SW 1271 (cell line): ENCODE measurements around the gene ANKRD45.
A peak's percentile ranks its signal among the peaks of the same experiment; 100 is the strongest.
"Not testable (repeated sequence)": the region's sequence is repeated elsewhere in the genome, so short reads cannot be mapped to it uniquely, and the experiment has no call there.

Source experiments
- DNase-seq, 2 experiments: peaks; one replicate each; lab custom pipeline; 2025; lab: John Stamatoyannopoulos, UW

Gene ANKRD45

DNA sequence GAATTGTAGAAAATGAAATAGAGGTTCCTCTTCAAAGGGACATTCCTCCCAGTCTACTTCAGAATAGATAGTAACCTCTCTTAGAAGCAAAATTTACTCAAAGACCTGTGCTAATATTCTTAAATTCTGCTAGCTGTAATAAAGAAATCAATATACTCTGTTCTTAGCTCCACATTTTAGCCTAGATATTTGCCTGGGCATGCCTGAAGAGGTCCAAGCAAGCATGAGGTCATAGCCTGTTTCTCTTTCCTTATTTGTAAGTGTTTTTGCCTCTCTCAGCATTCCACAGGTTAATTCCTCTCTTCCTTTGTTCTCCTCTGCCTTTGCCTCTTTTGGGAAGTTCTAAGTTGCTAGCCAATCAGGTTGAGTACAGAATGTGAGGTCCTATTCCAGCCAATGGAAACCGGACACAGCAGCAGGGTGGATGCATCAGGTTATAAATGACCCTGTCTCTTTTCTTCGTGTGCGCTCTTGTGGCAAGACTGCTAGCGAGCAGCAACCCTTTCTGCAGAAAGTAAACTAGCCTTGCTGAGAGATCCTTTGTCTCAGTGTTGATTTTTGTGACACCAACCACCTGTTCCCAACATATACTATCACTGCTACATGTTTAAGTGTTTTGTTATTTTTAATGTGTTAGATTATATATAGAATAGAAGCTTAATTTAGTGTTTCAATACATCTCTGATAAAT, 27.1 kb downstream of the ANKRD45 start:
- not testable (repeated sequence) for DNase-seq

DNA sequence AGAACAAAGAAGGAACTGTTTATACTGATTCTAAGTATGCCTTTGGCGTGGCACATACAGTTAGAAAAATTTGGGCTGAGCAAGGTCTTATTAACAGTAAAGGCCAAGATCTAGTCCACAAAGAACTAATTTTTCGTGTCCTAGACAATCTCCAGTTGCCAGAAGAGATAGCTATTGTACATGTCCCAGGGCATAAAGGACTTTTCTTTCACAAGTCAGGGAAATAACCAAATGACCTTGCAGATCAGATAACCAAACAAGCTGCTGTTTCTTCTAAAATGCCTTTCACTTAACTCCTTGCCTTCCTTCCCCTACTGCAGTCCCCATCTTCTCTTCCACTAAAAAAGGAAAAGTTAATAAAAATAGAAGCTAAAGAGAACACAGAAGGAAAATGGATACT, 30.5 kb downstream of the ANKRD45 start:
- no peak for DNase-seq

DNA sequence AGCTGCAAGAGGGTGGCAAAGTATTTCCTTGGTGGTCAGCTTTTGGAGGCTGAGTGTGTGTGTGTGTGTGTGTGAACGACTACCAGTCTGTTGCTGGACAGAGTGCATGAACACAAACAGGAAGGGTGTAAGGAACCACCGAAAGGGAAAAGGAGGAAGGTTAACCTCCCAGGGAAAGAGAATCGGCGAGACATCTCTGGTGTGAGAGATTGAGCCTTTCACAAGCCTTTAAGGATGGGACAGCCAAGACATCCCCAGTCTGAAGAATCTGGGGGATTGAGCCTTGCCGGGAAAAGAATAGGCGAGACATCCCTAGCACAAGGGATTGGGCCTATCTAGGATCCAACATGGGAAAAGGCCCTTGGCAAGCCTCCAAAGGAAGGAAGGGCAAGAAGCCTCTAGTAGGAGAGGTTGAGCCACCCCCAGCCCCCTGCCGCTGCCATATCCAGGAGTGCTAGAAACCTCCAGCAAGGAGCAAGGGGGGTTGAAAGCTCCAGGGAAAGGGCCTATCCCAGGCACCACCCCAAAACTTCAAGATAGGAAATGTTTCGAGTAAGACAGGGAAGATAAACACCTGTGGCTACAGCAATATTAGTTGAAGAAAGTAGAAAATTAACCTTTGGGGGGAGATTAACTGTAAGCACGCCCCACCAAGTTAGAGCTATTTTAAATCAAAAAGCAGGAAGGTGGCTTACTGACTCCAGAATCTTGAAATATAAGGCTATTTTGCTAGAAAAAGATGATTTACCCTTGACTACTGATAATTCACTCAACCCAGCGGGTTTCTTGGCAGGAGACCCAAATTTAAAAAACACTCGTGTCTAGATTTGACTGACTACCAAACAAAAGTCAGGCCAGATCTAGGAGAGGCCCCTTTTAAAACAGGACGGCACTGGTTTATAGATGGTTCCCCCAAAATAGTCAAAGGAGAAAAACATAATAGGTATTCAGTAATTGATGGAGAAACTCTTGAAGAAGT, 31.3 kb downstream of the ANKRD45 start:
- no peak for DNase-seq

DNA sequence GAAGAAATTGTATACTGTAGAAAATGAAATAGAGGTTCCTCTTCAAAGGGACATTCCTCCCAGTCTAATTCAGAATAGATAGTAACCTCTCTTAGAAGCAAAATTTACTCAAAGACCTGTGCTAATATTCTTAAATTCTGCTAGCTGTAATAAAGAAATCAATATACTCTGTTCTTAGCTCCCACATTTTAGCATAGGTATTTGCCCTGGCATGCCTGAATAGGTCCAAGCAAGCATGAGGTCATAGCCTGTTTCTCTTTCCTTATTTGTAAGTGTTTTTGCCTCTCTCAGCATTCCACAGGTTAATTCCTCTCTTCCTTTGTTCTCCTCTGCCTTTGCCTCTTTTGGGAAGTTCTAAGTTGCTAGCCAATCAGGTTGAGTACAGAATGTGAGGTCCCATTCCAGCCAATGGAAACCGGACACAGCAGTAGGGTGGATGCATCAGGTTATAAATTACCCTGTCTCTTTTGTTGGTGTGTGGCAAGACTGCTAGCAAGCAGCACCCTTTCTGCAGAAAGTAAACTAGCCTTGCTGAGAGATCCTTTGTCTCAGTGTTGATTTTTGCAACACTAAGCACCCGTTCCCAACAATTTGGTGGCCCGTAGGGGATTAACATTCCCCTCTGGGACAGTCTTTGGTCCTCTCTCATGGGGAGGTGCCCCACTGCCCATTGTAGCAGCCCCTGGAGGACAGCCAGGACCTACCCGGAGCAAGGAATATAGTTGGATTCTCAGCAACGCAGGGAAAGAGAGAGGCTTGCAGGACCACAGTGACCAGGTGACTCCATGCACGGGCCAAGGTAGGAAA, 32.2 kb downstream of the ANKRD45 start:
- DNase-seq: not testable (repeated sequence)

DNA sequence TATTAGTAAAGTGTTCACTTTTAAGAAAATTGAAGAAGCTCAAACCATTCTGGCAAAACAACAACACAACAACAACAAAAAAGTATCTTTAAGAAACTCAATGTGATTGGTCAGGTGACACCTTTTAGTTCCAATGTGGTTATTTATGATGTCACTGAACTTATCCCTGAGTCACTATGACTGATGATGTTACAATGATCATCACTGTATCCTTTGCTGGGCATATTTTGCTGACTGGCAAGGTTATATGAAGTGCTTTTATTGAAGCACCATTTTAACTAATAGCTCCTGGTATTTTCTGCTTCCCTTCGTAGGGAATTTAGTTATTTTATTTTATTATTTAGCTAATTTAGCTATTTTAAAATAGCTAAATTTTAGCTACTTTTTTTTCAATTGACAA, 34.5 kb downstream of the ANKRD45 start, which contains the start of gene TEX50:
Gene TEX50, plus strand, starts transcription at position 223 of the 400 bp plus-strand sequence. CDS start 184 bp downstream, outside the sequence.
- DNase-seq: no peak

DNA sequence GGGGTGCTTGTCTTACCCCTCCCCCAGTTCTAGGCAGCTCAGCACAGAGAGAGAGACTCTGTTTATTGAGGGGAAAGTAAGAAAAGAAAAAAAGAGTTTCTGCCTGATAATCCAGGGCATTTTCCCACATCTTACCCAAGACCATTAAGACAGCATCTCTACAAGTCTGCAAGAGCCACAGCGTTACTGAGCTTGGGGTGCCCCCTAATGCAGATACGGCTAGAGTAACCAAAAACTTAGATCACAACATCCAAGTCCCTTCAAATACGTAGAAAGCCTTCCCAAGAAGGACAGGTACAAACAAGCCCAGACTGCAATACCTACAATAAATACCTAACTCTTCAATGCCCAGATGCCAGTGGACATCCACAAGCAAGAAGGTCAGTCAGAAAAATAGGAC, 40.8 kb downstream of the ANKRD45 start:
- no peak for DNase-seq

DNA sequence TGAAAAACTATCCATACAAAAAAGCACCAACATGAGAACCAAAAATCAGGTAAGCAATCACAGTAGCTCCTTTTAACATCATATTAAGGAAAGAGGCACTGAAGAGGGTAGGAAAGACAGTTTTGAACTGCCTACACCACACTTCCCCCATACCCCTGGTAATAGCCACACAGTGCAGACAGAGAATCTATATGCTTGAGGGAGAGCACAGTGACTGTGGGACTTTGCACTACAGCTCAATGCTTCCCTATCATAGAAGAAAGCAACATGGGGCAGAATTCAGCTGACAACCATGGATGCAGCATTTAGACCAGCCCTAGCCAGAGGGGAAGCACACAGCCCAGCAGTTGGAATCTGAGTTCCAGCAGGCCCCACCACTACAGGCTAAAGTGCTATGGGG, 42.4 kb downstream of the ANKRD45 start:
- no peak for DNase-seq

DNA sequence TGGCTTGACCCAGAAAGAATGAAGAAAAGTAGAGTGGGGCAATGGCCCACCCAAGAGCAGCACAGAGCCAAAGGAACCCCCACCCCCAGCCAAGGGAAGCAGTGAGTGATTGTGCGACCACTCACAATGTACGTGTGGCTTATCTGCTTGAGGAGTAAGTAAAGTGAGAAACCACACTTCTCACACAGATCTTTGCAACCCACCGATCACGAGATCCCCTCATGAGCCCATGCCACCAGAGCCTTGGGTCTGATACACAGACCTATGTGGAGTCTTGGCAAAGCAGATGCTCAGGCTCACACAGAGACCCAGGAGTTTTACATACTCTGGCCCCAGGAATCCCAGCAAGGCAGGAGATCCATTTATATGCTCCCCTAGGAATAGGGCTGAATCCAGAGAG, 52.8 kb downstream of the ANKRD45 start:
- no peak for DNase-seq

DNA sequence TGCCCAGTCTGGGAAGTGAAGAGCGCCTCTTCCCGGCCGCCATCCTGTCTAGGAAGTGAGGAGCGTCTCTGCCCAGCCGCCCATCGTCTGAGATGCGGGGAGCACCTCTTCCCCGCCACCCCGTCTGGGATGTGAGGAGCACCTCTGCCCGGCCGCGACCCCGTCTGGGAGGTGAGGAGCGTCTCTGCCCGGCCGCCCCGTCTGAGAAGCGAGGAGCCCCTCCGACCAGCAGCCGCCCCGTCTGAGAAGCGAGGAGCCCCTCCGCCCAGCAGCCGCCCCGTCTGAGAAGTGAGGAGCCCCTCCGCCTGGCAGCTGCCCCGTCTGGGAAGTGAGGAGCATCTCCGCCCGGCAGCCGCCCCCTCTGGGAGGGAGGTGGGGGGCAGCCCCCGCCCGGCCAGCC, 56.6 kb downstream of the ANKRD45 start:
- not testable (repeated sequence) for DNase-seq

DNA sequence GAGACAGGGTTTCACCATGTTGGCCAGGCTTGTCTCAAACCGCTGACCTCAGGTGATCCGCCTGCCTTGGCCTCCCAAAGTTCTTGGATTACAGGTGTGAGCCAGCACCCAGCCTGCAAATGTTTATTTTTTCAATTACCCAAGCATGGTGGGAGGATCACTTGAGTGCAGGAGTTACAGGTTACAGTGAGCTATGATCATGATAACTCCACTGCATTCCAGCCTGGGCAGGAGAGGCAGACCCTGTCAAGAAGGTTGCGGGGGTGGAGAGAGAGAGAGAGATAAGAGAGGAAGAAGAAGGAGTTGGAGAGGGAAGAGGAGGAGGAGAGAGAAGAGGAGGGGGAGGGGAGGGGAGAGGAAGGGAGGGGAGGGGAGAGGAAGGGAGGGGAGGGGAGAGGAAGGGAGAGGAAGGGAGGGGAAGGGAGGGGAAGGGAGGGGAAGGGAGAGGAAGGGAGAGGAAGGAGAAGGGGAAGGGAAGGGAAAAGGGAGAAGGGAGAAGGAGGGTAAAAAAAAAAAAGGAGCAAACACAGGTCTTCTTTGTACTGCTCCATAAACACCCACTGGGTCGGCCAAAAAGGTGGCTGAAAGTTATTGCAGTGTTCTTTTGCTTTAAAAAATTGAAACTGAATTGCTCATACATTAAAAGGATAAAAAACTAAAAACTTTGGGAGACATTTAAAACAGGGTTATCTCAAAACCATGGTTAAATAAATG, 61.0 kb downstream of the ANKRD45 start:
- no peak for DNase-seq

DNA sequence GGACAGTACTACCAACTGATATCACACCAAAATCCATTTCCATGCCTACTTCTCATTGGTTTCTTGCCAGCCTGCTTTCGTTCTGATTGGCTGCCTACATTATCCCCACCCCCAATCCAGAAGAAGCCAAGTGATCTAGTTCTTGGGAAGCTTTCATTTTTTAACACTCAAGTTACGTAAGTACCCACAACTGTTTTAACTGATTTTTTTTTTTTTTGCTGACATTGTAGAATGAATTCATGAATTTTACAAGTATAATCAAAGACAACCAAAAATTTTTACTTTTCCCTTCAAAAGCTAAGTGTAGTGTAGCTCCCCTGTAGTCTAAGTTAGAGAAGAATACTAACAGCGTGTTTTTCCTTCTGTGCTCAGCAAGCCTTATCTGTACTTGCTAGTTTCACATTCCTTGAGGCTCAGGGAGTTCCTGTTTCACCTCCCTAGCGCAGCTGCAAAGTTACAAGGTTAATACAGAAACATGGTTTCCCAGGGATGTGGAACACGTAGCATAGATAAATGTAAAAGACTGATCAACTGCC, 66.5 kb downstream of the ANKRD45 start, which contains the start of gene SLC9C2:
Gene SLC9C2, minus strand, starts transcription at position 17 of the 536 bp plus-strand sequence. CDS start 1,296 bp downstream, outside the sequence.
- no peak for DNase-seq

DNA sequence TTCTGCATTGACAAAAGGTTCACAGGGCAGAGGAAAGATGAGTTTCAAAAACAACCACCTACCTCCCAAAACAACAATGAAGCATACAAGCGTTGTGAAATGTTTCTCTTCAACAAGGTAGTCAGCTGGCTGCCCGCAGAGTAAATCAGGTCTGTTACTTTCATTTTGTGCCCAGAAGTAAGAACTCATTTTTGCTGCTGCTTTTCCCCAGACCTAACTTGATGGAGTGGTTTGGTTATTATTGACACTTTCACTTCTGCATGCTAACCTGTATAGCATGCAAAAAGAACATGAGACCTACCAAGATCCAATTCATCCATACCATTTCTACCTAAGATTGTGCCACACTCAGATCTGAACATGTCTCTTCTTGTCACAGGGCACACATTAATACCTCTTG, 68.1 kb downstream of the ANKRD45 start:
- DNase-seq: no peak

DNA sequence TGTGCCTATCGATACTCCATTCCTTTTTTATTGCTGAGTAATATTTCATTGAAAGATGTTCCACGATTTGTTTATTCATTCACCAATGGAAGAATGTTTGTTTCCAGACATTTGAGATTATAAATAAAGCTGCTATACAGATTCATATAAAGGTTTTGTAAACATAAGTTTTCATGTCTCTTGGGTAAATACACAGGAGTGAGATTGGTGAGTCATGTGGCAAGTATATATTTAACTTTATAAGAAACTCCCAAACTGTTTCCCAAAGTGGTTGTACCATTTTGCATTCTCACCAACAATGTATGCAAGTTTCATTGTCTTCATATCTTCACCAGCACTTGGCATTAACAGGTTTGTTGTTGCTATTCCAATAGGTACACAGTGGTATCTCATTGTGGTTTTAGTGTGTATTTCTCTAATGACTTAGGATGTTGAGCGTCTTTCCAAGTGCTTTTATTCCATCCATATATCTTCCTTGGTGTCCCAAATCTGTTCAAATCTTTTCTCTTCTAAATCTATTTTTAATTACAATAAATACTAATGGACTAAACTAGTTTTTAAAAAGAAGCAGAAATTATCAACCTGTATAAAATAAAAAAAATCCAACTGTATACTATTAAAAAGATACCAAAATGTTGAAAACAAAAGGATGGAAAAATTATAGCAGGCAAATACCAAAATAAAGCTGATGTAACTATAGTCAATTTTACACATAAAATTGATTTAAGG, 73.4 kb downstream of the ANKRD45 start:
- DNase-seq: no peak

DNA sequence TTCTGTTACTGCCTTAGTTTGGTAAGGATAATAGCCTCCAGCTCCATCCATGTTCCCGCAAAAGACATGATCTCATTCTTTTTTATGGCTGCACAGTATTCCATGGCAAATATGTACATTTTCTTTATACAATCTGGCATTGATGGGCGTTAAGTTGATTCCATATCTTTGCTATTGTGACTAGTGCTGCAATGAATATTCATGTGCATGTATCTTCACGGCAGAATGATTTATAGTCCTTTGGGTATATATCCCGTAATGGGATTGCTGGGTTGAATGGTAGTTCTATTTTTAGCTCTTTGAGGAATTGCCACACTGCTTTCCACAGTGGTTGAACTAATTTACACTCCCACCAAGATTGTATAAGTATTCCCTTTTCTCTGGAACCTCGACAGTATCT, 78.5 kb downstream of the ANKRD45 start:
- not testable (repeated sequence) for DNase-seq

DNA sequence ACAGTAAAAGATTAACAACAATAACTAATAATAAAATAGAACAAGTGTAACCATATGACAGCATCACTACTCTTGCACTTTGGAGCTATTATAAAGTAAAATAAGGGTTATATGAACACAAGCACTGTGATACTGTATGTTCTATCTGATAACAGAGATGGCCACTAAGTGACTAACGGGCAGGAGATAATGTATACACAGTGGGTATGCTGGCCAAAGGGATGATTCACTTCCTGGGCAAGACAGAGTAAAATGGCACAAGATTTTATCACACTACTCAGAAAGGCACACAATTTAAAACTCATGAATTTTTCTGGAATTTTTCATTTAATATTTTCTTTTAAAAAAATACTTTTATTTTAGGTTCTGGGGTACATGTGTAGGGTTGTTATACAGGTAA, 79.1 kb downstream of the ANKRD45 start:
- peak in 1 of 2 experiments; percentile 49 for DNase-seq

DNA sequence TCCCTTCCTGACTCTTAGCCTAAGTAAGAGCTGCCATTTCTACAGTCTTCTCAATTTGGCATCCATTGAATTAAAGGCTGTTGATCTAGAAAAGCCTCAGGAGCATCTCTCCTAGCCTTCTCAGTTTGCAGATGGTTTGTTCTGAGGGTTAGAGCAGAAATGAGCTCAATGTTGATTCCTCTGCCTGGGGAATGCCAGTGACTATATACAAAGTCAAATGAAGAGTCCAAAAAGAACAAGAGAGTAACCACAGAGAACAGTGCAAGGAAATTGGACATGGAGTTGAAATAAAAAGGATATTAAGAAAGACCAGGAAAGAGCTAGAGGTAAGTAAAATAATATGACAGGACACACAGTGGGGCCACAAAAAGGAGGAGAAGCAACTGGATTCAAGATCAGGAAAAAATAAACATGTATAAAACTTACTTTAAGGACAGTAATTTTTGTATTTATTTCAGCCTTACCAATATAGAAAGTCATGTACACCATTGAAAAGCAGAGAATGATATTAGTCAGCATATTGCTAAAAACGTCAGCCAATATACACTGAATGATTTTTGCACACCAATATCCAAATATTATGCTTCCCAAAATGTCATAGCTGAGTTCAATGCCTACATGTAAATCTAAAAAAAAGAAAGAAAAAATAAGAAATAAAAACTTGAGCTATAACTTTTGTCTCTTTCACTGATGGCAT, 88.1 kb downstream of the ANKRD45 start:
- DNase-seq: no peak

DNA sequence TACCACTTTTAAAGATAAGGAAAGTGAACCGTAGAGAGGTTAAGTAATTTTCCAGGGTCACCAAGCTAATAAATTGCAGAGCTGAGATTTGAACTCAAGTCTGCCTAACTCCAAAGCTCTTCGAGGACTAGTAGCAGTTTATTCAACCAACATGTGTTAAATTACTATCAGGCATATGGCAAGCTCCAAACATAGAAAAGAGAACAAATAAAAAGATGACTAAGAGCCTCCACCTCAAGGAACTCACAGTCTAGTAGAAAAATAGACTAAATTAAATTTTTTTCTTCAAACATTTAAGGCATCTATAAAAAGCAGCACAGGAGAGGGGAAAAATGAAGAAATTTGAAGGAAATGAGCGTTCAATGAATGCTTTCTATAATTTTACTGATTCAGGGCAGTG, 89.0 kb downstream of the ANKRD45 start:
- no peak for DNase-seq

DNA sequence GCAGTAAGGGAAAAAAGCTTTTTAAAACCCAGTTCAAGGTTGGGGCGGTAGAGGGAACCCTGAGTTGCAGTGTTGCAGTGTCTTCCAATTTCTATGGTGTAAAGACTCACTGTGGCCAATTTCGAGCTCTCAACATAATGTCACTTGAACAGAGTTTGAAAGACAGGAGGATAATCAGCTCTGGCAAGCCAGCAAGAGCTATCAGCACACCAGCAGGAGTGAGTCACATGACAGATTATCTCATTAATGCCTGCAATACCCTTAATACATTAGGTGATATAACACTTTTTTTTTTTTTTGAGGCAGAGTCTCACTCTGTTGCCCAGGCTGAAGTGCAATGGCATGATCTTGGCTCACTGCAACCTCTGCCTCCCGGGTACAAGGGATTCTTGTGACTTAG, 89.6 kb downstream of the ANKRD45 start:
- DNase-seq: no peak

DNA sequence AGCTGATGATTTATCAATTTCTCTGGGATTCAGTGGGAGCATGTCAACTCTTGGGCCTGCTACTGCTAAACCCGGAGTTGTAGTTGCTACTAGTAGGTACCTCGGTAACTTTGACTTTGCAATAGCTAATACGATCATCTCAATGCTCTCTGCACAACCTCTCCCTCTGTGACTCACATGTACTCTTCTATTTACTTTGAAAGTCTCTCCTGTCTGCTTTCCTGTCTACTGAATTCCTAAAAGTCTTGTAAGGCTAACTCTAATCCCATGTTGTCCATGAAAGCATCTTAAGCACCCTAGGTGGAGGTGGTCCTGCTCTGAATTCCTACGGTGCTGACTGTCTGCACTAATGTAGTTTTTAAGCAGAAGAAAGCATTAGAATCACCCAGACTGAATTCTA, 96.1 kb downstream of the ANKRD45 start:
- DNase-seq: no peak
